H1 (cell line): Measurements from ENCODE around the gene OPCML. TPM values are rescaled to one million over a fixed set of nuclear protein-coding genes. Genes with fewer than 3 reads are reported as not detected.

Experiments
- CTCF ChIA-PET: fragments of 300-600 bp; sonication (Branson Sonifier 250); formaldehyde crosslinking; loops from one replicate; lab custom pipeline; 2021; ENCODE audit not compliant: partially characterized antibody; lab: Charles Lee
- POLR2A ChIA-PET: fragments of 300-600 bp; sonication (Branson Sonifier 250); formaldehyde crosslinking; loops from one replicate; lab custom pipeline; 2021; ENCODE audit warnings: inconsistent platforms; ENCODE audit not compliant: partially characterized antibody; lab: Charles Lee
- DNase-seq, 2 experiments: peaks; one replicate each; pipeline versions ENCODE4 v3.0.0 to v3.0.0-alpha.2; 2010 to 2022; ENCODE audit warnings: low spot score in 2 of 2, low read depth in 1 of 2, mixed read lengths in 1 of 2
- FAIRE-seq: peaks from 2 replicates; lab custom pipeline; 2011; peaks lifted over from hg19 to GRCh38; lab: Jason Lieb, UNC
- H2AFZ ChIP-seq: 2 replicates; pipeline ENCODE4 v1.8.1; 2012; ENCODE audit warnings: low read length, inconsistent platforms
- H2AK5ac ChIP-seq: 2 replicates; pipeline ENCODE4 v1.6.1; 2013; ENCODE audit warnings: low read depth, low read length
- H2BK120ac ChIP-seq: replicated peaks from 2 replicates; pipeline ENCODE3; 2013; ENCODE audit warnings: low read depth, low read length, inconsistent platforms
- H2BK12ac ChIP-seq: 2 replicates; pipeline ENCODE4 v1.6.1; 2013; ENCODE audit warnings: low read depth, low read length
- H2BK15ac ChIP-seq: 2 replicates; pipeline ENCODE4 v1.6.1; 2013; ENCODE audit warnings: low read length
- H2BK20ac ChIP-seq: 2 replicates; pipeline ENCODE4 v1.6.1; 2013; ENCODE audit warnings: low read length
- H2BK5ac ChIP-seq: 2 replicates; pipeline ENCODE4 v1.6.1; 2013; ENCODE audit warnings: low read depth, low read length
- H3K14ac ChIP-seq: 2 replicates; pipeline ENCODE4 v1.6.1; 2013; ENCODE audit warnings: inconsistent platforms; ENCODE audit not compliant: insufficient read length
- H3K18ac ChIP-seq: 2 replicates; pipeline ENCODE4 v1.6.1; 2013; ENCODE audit warnings: low read length; ENCODE audit errors: extremely low read depth
- H3K23ac ChIP-seq: 2 replicates; pipeline ENCODE4 v1.6.1; 2013; ENCODE audit warnings: inconsistent platforms; ENCODE audit not compliant: insufficient read length
- H3K23me2 ChIP-seq: 2 replicates; pipeline ENCODE4 v1.6.1; 2013; ENCODE audit warnings: low read depth, low read length
- H3K27ac ChIP-seq: 2 replicates; pipeline ENCODE4 v1.6.1; 2011; ENCODE audit warnings: low read depth, low read length, inconsistent platforms
- H3K27me3 ChIP-seq, 4 experiments: replicated peaks in 1 of 4; 1 replicate in 1 of 4; 2 replicates in 3 of 4; pipeline versions ENCODE4 v1.6.1 to v1.8.1; 2011 to 2013; ENCODE audit warnings: low read length in 3 of 4, mild to moderate bottlenecking in 3 of 4, inconsistent platforms in 2 of 4, mixed read lengths in 2 of 4, moderate library complexity in 1 of 4; ENCODE audit not compliant: control insufficient read depth in 3 of 4, insufficient read depth in 3 of 4; ENCODE audit errors: extremely low read depth in 1 of 4
- H3K36me3 ChIP-seq, 4 experiments: 2 replicates each; pipeline versions ENCODE4 v1.6.1 to v1.8.1; 2011 to 2013; ENCODE audit warnings: mild to moderate bottlenecking in 4 of 4, low read length in 3 of 4, moderate library complexity in 2 of 4, control low read depth in 1 of 4, inconsistent platforms in 1 of 4; ENCODE audit not compliant: insufficient read depth in 4 of 4, control insufficient read depth in 2 of 4
- H3K4ac ChIP-seq: replicated peaks from 2 replicates; pipeline ENCODE3; 2013; ENCODE audit warnings: low read length, low read depth, mixed read lengths, inconsistent platforms; ENCODE audit not compliant: insufficient read length
- H3K4me1 ChIP-seq, 4 experiments: replicated peaks in 1 of 4; 1 replicate in 1 of 4; 2 replicates in 3 of 4; pipeline versions ENCODE4 v1.6.1 to v1.8.1; 2011 to 2013; ENCODE audit warnings: low read length in 3 of 4, inconsistent platforms in 2 of 4, mixed read lengths in 1 of 4; ENCODE audit not compliant: insufficient read depth in 4 of 4, control insufficient read depth in 3 of 4
- H3K4me2 ChIP-seq, 2 experiments: 2 replicates each; pipeline versions ENCODE4 v1.6.1 to v1.8.1; 2011 to 2013; ENCODE audit warnings: low read depth in 2 of 2, low read length in 2 of 2, control low read depth in 1 of 2, inconsistent platforms in 1 of 2, mild to moderate bottlenecking in 1 of 2; ENCODE audit not compliant: insufficient read depth in 1 of 2
- H3K4me3 ChIP-seq, 4 experiments: fragments of 200-600, 300-600 bp in 1 of 4; sonication (generic), shearing (Covaris generic), sonication (Bioruptor Twin) in 1 of 4; 2 replicates each; pipeline versions ENCODE4 v1.5.1 to v1.8.1; 2011 to 2016; ENCODE audit warnings: low read length in 4 of 4, low read depth in 3 of 4, control low read depth in 2 of 4, inconsistent platforms in 2 of 4, mild to moderate bottlenecking in 2 of 4, mixed read lengths in 1 of 4, moderate library complexity in 1 of 4; ENCODE audit not compliant: insufficient read depth in 2 of 4; ENCODE audit errors: extremely low read depth in 1 of 4
- H3K56ac ChIP-seq: replicated peaks from 2 replicates; pipeline ENCODE3; 2013; ENCODE audit warnings: low read depth, mild to moderate bottlenecking, mixed read lengths, low read length, inconsistent platforms; ENCODE audit not compliant: insufficient read length
- H3K79me1 ChIP-seq: 2 replicates; pipeline ENCODE4 v1.6.1; 2013; ENCODE audit warnings: low read depth, low read length, control low read depth
- H3K79me2 ChIP-seq, 2 experiments: 2 replicates each; pipeline versions ENCODE4 v1.6.1 to v1.8.1; 2012 to 2013; ENCODE audit warnings: low read length in 2 of 2, mild to moderate bottlenecking in 2 of 2, inconsistent platforms in 1 of 2; ENCODE audit not compliant: insufficient read depth in 2 of 2, control insufficient read depth in 1 of 2
- H3K9ac ChIP-seq, 4 experiments: replicated peaks in 1 of 4; 1 replicate in 1 of 4; 2 replicates in 3 of 4; pipeline versions ENCODE4 v1.6.1 to v1.8.1; 2011 to 2013; ENCODE audit warnings: low read depth in 3 of 4, low read length in 3 of 4, control low read depth in 2 of 4, mild to moderate bottlenecking in 2 of 4, moderate library complexity in 2 of 4, inconsistent platforms in 1 of 4; ENCODE audit errors: extremely low read depth in 1 of 4
- H3K9me3 ChIP-seq, 2 experiments: 2 replicates each; pipeline versions ENCODE4 v1.6.1 to v1.8.1; 2012 to 2013; ENCODE audit warnings: mild to moderate bottlenecking in 2 of 2, moderate library complexity in 2 of 2, control low read depth in 1 of 2, inconsistent platforms in 1 of 2, low read depth in 1 of 2, low read length in 1 of 2, mixed read lengths in 1 of 2; ENCODE audit not compliant: insufficient read depth in 2 of 2
- H4K20me1 ChIP-seq, 2 experiments: replicated peaks in 1 of 2; 2 replicates each; pipeline versions ENCODE3 to v1.8.1; 2011 to 2013; ENCODE audit warnings: inconsistent platforms in 2 of 2, low read length in 2 of 2, mild to moderate bottlenecking in 1 of 2; ENCODE audit not compliant: insufficient read depth in 2 of 2, control insufficient read depth in 1 of 2
- H4K5ac ChIP-seq: 2 replicates; pipeline ENCODE4 v1.6.1; 2013; ENCODE audit warnings: low read length, low read depth, mixed read lengths, inconsistent platforms; ENCODE audit not compliant: insufficient read length
- H4K8ac ChIP-seq: 2 replicates; pipeline ENCODE4 v1.8.0; 2013; ENCODE audit warnings: mild to moderate bottlenecking, moderate library complexity, low read length, inconsistent platforms; ENCODE audit not compliant: insufficient read depth; ENCODE audit errors: extremely low read depth
- H4K91ac ChIP-seq: replicated peaks from 2 replicates; pipeline ENCODE3; 2013; ENCODE audit warnings: low read length, mixed read lengths, inconsistent platforms; ENCODE audit not compliant: insufficient read length
- BRCA1 ChIP-seq: IDR thresholded peaks from 2 replicates; pipeline ENCODE4 v1.6.1; 2012; ENCODE audit warnings: low read depth, low read length, improper control_type of control experiment
- EP300 ChIP-seq, 2 experiments: IDR thresholded peaks; 1 replicate in 1 of 2; 2 replicates in 1 of 2; pipeline ENCODE4 v1.6.1; 2011 to 2012; ENCODE audit warnings: low read depth in 2 of 2, low read length in 2 of 2, mild to moderate bottlenecking in 2 of 2, borderline replicate concordance in 1 of 2, inconsistent platforms in 1 of 2, moderate library complexity in 1 of 2
- HDAC2 ChIP-seq, 2 experiments: fragments of 300-600 bp in 1 of 2; sonication (generic) in 1 of 2; IDR thresholded peaks; 2 replicates each; pipeline ENCODE4 v1.6.1; 2011 to 2012; ENCODE audit warnings: low read depth in 2 of 2, low read length in 2 of 2, mild to moderate bottlenecking in 2 of 2, moderate library complexity in 2 of 2, borderline replicate concordance in 1 of 2, inconsistent platforms in 1 of 2
- KDM4A ChIP-seq: IDR thresholded peaks from one replicate; pipeline ENCODE4 v1.7.1; 2012; ENCODE audit warnings: low read depth, mild to moderate bottlenecking, moderate library complexity, low read length, inconsistent platforms; ENCODE audit not compliant: severe bottlenecking
- ZNF274 ChIP-seq: IDR thresholded peaks from 2 replicates; pipeline ENCODE4 v1.7.0; 2012; ENCODE audit warnings: low read length, borderline replicate concordance; ENCODE audit errors: extremely low read depth
- WGBS, 2 experiments: shearing (Covaris generic) in 1 of 2; methylation state at CpG; one replicate each; pipeline versions ENCODE4 v1.1.6 to v1.1.7; 2013 to 2015; ENCODE audit warnings: low lambda C conversion rate in 2 of 2, mixed read lengths in 2 of 2, inconsistent platforms in 1 of 2, low coverage in 1 of 2, missing lambda C conversion rate in 1 of 2; ENCODE audit not compliant: insufficient replicate concordance in 2 of 2, insufficient coverage in 1 of 2, insufficient read length in 1 of 2; ENCODE audit errors: extremely low coverage in 1 of 2, missing lambda C conversion rate in 1 of 2; 5-methylcytosine and 5-hydroxymethylcytosine counted together
- polyA plus RNA-seq, 7 experiments: library from polyadenylated mRNA; depleted of rRNA in 3 of 7; stranded (reverse) in 5 of 7; unstranded in 2 of 7; fragments of >200 nt in 5 of 7; fragments of 200-250 nt in 2 of 7; gene quantifications; 1 replicate in 5 of 7; 2 replicates in 1 of 7; 4 replicates in 1 of 7; pipeline versions ENCODE4 v1.2.1 to v1.2.3, GENCODE V29; 2011 to 2013; ENCODE audit warnings: missing spikeins in 2 of 7, mixed read lengths in 2 of 7
- total RNA-seq: library from RNA; stranded (reverse); fragmentation: NEBNext Ultra II Directional; extraction: Animal tissue kit (Norgen Biotek cat#: 25700); gene quantifications from 2 replicates; pipeline ENCODE4 v1.2.1, GENCODE V29; 2021

The OPCML gene
- total and polyA plus RNA-seq, 2 of the 8 experiments (the other 6 are each of a cell fraction or from before 2014, with no cell fraction given): 2.3 to 3.1 TPM

DNA sequence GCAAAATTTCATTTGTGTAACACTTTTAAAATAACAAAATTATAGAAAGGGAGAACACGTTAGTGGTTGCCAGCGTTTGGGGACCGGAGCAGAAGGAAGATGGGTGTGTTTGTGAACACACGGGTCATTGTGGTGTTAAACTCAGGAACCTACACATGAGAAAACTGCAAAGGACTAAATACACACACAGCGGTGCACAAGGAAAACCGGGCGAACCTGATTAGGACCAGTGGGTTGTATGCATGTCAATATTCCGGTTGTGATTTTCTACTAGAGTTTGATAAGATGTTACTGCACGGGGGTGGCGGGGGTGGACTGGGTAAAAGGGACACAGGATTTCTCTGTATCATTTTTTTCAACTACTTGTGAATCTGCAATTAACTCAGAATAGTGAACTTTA, 351.2 kb downstream of the OPCML start:
- DNase-seq (no peak), FAIRE-seq (no peak)
- no peak overlapping the region for H3K14ac ChIP-seq
- H2BK5ac ChIP-seq: no peak overlapping the region
- H3K18ac ChIP-seq: no peak overlapping the region
- no peak overlapping the region for H3K23ac ChIP-seq
- no peaks in the 10 kb centered on the region for H3K9me3 ChIP-seq
- H3K79me2 ChIP-seq: no peaks in the 10 kb centered on the region
- H2AK5ac ChIP-seq: no peak overlapping the region
- no peak overlapping the region for H3K4me2 ChIP-seq
- H4K20me1 ChIP-seq: no peaks in the 10 kb centered on the region
- POLR2A ChIA-PET: no interaction called here
- no peaks in the 10 kb centered on the region for H3K23me2 ChIP-seq
- no peak overlapping the region for H2AFZ ChIP-seq
- 89% methylated on average over 10 of the region's 10 CpGs; no CpG with 5 or more reads in 1 of the 2 experiments for WGBS, 2 experiments
- H3K36me3 ChIP-seq: no peaks in the 10 kb centered on the region
- no peak overlapping the region for H3K27ac ChIP-seq
- no peak overlapping the region for H3K4ac ChIP-seq
- H3K4me1 ChIP-seq: no peaks in the 10 kb centered on the region
- H2BK20ac ChIP-seq: no peak overlapping the region
- no peak overlapping the region for H2BK12ac ChIP-seq
- H3K56ac ChIP-seq: no peak overlapping the region
- H3K79me1 ChIP-seq: no peaks in the 10 kb centered on the region
- H3K27me3 ChIP-seq: no peaks in the 10 kb centered on the region
- H3K9ac ChIP-seq: no peak overlapping the region
- no peak overlapping the region for H4K91ac ChIP-seq
- H4K8ac ChIP-seq: no peak overlapping the region
- no peak for TF ChIP-seq ZNF274
- no peak for TF ChIP-seq EP300 (IDR thresholded peaks at IDR 0.05; ENCODE audit: borderline replicate concordance in 1 of 2, low read depth in 2 of 2, low read length in 2 of 2)
- no peak for TF ChIP-seq KDM4A
- no peak for TF ChIP-seq HDAC2 (IDR thresholded peaks at IDR 0.05; ENCODE audit: borderline replicate concordance in 1 of 2, low read depth in 2 of 2, low read length in 2 of 2)
- no peak for TF ChIP-seq BRCA1
- H4K5ac ChIP-seq: no peak overlapping the region
- CTCF ChIA-PET: interaction anchor here (0.7 to 3.4 kb wide), 6 partner anchors 13 to 807 kb away, joined by 3 to 11 read pairs (median 4); no protein-coding TSS in a partner anchor
- no peak overlapping the region for H3K4me3 ChIP-seq
- H2BK15ac ChIP-seq: no peak overlapping the region
- no peak overlapping the region for H2BK120ac ChIP-seq
